Omental fat pad (tissue), 4 donors: ENCODE results near the gene ARHGAP27. TPM values are rescaled to one million over a fixed set of nuclear protein-coding genes. Genes with fewer than 3 reads are reported as not detected.

Experiments
- ATAC-seq: fragments of 150-250 bp; one replicate; pipeline ENCODE4 v1.9.1; 2016; ENCODE audit warnings: mild to moderate bottlenecking, moderate library complexity; ENCODE audit not compliant: low FRiP score
- DNase-seq: peaks from one replicate; pipeline ENCODE4 v3.0.0-alpha.2; 2019; ENCODE audit warnings: low spot score
- total RNA-seq, 4 donors: library from RNA; depleted of rRNA; stranded (reverse); fragments of >200 nt; gene quantifications; one replicate each; pipeline ENCODE4 v1.1.0, GENCODE V29; 2016
- TF ChIP-seq, protein P1 (sequence below), 3 donors: fragments of 450-650 bp; IDR thresholded peaks; one replicate each; pipeline ENCODE4 v1.5.1; 2016 to 2017; ENCODE audit warnings: antibody characterized with exemption in 3 of 3, mild to moderate bottlenecking in 3 of 3, moderate library complexity in 2 of 3

The ARHGAP27 gene
- total RNA-seq, 4 donors from 2014 or later = 13.4 to 52.5 (median 23.7) TPM

DNA sequence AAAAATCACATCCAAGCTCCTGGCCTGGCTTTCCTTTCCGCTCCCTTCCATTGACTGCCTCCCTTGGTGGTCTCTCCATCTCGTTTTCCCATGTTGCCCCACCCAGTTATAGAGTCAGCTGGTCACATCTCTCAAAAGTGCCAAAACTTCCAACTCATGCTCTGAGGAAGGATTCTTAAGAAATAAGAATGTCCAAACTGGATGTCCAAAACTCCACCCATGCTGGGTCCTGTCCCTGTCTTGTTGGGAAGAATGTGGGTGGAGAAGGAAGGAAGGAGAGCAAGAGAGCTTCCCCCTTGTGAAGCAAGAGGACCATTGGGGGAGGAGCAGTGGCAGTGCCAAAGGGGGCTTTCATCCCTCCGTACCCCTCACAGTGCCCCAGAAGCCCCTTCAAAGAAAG is 71.2 kb downstream of the ARHGAP27 start:
- TF ChIP-seq, protein P1, sequence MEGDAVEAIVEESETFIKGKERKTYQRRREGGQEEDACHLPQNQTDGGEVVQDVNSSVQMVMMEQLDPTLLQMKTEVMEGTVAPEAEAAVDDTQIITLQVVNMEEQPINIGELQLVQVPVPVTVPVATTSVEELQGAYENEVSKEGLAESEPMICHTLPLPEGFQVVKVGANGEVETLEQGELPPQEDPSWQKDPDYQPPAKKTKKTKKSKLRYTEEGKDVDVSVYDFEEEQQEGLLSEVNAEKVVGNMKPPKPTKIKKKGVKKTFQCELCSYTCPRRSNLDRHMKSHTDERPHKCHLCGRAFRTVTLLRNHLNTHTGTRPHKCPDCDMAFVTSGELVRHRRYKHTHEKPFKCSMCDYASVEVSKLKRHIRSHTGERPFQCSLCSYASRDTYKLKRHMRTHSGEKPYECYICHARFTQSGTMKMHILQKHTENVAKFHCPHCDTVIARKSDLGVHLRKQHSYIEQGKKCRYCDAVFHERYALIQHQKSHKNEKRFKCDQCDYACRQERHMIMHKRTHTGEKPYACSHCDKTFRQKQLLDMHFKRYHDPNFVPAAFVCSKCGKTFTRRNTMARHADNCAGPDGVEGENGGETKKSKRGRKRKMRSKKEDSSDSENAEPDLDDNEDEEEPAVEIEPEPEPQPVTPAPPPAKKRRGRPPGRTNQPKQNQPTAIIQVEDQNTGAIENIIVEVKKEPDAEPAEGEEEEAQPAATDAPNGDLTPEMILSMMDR (IDR thresholded peaks at IDR 0.05) = no peak
- DNase-seq (no peak), ATAC-seq (no peak)

DNA sequence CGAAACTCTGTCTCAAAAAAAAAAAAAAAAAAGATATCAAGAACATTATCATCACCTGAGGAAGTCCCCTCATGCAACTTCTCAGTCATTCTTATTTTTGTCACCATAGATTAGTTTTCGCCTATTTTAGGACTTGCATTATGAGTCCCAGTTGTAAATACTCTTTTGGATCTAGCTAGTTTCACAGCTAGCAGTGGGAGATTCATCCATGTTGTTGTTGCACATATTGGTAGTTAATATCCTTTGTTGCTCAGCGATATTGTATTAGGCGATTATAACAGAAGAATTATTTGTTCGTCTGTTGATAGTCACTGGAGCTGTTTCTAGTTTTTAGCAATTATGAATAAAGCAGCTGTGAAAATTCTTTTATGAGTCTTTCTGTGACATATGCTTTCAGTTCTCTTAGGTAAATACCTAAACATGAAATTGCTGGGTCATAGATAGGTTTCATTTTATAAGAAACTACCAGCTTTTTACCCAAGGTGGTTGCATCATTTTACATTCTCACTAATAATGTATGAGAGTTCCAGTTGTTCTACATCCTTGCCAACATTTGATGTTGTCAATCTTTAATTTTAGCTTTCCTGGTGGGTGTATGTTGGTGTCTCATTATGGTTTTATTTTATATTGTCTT is 75.2 kb downstream of the ARHGAP27 start:
- no peak for DNase-seq
- ATAC-seq = no peak
- TF ChIP-seq, protein P1 (IDR thresholded peaks at IDR 0.05) = no peak

DNA sequence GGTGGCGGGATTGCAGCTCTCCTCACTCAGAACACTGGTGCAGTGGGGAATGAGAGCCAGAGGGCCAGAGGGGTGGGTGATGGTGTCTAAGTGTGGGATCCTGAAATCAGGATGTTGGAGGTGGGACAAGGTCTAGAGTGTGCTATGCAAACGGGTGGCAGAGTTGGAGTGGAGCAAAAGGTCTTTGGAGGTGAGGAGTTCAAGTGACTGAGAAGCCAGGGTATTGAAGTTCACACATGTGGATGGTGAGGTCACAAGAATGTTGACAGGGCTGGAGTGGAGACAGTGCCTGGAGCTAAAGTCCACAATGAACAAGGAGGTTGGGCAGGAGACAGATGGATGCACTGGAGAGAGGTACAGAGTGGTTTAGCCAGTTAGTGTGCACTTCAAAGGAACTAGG is 77.6 kb downstream of the ARHGAP27 start:
- no peak for DNase-seq

DNA sequence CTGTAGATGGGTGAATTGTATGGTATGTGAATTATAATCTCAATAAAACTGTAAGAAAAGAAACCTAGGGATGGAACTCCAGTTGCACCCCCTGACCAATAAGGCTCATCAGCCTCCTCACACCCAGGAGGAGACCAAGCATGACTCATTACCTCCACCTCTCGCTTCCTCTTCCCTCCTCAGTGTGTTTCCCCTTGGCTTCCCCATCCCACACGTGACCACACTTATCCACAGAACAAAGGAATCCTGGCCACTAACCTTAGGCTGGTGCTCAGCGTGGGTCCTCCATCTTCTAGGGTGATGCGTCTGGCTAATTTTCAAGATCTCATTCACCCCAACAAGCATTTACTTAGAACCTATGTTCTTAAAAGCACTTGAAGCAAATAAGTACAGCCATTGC is 79.6 kb downstream of the ARHGAP27 start:
- ATAC-seq = no peak
- no peak for DNase-seq
- TF ChIP-seq, protein P1 (IDR thresholded peaks at IDR 0.05) = no peak

More for the DNA sequence above, 77.6 kb downstream of the ARHGAP27 start:
- TF ChIP-seq, protein P1 (IDR thresholded peaks at IDR 0.05) = no peak
- ATAC-seq = no peak

DNA sequence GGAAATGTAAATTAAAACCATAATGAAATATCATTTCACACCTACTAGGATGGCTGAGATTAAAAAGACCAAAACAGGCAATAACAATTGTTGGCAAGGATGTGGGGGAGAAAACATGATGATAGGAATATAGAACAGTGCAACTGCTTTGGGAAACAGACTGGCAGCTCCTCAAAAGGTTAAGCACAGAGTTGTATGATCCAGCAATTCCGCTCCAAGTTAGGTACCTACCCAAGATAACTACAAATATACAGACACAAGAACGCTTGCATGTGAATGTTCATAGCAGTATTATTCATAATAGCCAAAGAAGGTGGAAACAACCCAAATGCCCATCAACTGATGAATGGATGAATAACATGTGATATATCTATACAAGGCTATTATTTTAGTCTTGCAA is 80.8 kb downstream of the ARHGAP27 start:
- ATAC-seq (no peak), DNase-seq (no peak)
- TF ChIP-seq, protein P1 (IDR thresholded peaks at IDR 0.05) = no peak

DNA sequence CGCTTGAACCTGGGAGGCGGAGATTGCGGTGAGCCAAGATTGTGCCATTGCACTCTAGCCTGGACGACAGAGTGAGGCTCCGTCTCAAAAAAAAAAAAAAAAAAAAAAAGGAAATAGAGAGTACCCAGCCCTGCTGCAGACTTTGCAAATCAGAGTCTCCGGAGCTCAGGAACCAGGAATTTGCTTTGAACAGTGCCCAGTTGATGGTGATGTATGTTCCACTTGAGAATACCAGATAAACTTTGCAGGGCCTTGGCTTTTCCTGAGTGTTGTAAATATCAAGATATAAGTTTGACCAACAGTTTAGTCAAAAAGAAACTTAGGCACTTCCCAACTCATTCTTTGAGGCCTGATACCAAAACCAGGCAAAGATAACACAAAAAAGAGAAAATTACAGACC is 85.2 kb downstream of the ARHGAP27 start:
- no peak for DNase-seq
- no peak for ATAC-seq
- TF ChIP-seq, protein P1 (IDR thresholded peaks at IDR 0.05) = no peak
